ENCODE measurements around the gene ARHGEF12.

Gene ARHGEF12

GRCh38 chr11:120431633-120432032 is 95.4 kb downstream of the ARHGEF12 start:
- DNase-seq = no peak

GRCh38 chr11:120432056-120433018 is 96.1 kb downstream of the ARHGEF12 start:
- no peak for DNase-seq

GRCh38 chr11:120441592-120441991 is 105.4 kb downstream of the ARHGEF12 start:
- DNase-seq = no peak

GRCh38 chr11:120442031-120442430 is 105.8 kb downstream of the ARHGEF12 start:
- DNase-seq = no peak

- no peak for DNase-seq
Observed at GRCh38 chr11:120446802-120447201, 110.6 kb downstream of the ARHGEF12 start.

GRCh38 chr11:120448240-120448639 is 112.0 kb downstream of the ARHGEF12 start:
- DNase-seq = no peak

GRCh38 chr11:120455487-120455886 is 119.3 kb downstream of the ARHGEF12 start:
- DNase-seq = no peak

- no peak for DNase-seq
Observed at GRCh38 chr11:120457996-120458395, 121.8 kb downstream of the ARHGEF12 start.

GRCh38 chr11:120462825-120463224 is 126.6 kb downstream of the ARHGEF12 start:
- DNase-seq = no peak

- no peak for DNase-seq
Observed at GRCh38 chr11:120465921-120466534, 129.8 kb downstream of the ARHGEF12 start.

- DNase-seq = no peak
Observed at GRCh38 chr11:120467627-120468026, 131.4 kb downstream of the ARHGEF12 start.

GRCh38 chr11:120471131-120471530 is 134.9 kb downstream of the ARHGEF12 start:
- DNase-seq = no peak

GRCh38 chr11:120471994-120472393 is 135.8 kb downstream of the ARHGEF12 start:
- DNase-seq = no peak

- DNase-seq = no peak
Observed at GRCh38 chr11:120473503-120473902, 137.3 kb downstream of the ARHGEF12 start.

- no peak for DNase-seq
Observed at GRCh38 chr11:120482149-120482548, 145.9 kb downstream of the ARHGEF12 start.

- DNase-seq = no peak
Observed at GRCh38 chr11:120484722-120485121, 148.5 kb downstream of the ARHGEF12 start.

- DNase-seq = no peak
Observed at GRCh38 chr11:120486138-120486537, 149.9 kb downstream of the ARHGEF12 start.

GRCh38 chr11:120489799-120490198 is 153.6 kb downstream of the ARHGEF12 start:
- DNase-seq = no peak

- no peak for DNase-seq
Observed at GRCh38 chr11:120492486-120492885, 156.3 kb downstream of the ARHGEF12 start.

- no peak for DNase-seq
Observed at GRCh38 chr11:120494595-120494994, 158.4 kb downstream of the ARHGEF12 start.

- no peak for DNase-seq
Observed at GRCh38 chr11:120499088-120499487, 162.9 kb downstream of the ARHGEF12 start.

- DNase-seq = no peak
Observed at GRCh38 chr11:120499859-120500258, 163.6 kb downstream of the ARHGEF12 start.

- DNase-seq = no peak
Observed at GRCh38 chr11:120500414-120501071, 164.3 kb downstream of the ARHGEF12 start.

GRCh38 chr11:120501440-120501839 is 165.2 kb downstream of the ARHGEF12 start:
- no peak for DNase-seq

Data from NCI-H524 treated with DMSO at 0.1 percent for 48 hours (cell line).